Prostate gland (tissue), 2 donors: ENCODE data around the gene RRP8.

Experiments used
- POLR2A ChIP-seq: fragments of 450-650 bp; IDR thresholded peaks from one replicate; pipeline ENCODE4 v1.6.1; 2016; ENCODE audit warnings: antibody characterized with exemption, mild to moderate bottlenecking
- POLR2AphosphoS5 ChIP-seq: sonication (generic); formaldehyde crosslinking; IDR thresholded peaks from one replicate; pipeline ENCODE4 v1.6.1; 2017; ENCODE audit warnings: antibody characterized with exemption
- TF ChIP-seq, protein P1 (sequence below), 4 experiments: fragments of 200-600 bp in 2 of 4; fragments of 450-650 bp in 2 of 4; sonication (generic) in 2 of 4; IDR thresholded peaks; 1 replicate in 3 of 4; 2 replicates in 1 of 4; pipeline ENCODE4 v1.5.1; 2016 to 2019; ENCODE audit warnings: antibody characterized with exemption in 4 of 4, mild to moderate bottlenecking in 2 of 4, moderate library complexity in 2 of 4

- TF ChIP-seq POLR2AphosphoS5 (no peak), POLR2A (no peak)
- TF ChIP-seq, protein P1, sequence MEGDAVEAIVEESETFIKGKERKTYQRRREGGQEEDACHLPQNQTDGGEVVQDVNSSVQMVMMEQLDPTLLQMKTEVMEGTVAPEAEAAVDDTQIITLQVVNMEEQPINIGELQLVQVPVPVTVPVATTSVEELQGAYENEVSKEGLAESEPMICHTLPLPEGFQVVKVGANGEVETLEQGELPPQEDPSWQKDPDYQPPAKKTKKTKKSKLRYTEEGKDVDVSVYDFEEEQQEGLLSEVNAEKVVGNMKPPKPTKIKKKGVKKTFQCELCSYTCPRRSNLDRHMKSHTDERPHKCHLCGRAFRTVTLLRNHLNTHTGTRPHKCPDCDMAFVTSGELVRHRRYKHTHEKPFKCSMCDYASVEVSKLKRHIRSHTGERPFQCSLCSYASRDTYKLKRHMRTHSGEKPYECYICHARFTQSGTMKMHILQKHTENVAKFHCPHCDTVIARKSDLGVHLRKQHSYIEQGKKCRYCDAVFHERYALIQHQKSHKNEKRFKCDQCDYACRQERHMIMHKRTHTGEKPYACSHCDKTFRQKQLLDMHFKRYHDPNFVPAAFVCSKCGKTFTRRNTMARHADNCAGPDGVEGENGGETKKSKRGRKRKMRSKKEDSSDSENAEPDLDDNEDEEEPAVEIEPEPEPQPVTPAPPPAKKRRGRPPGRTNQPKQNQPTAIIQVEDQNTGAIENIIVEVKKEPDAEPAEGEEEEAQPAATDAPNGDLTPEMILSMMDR (IDR thresholded peaks at IDR 0.05), result no peak
These were observed 9.2 kb downstream of the RRP8 start for GRCh38 chr11:6594142-6594768.
